ENCODE data around the gene RHBDL3.

The RHBDL3 gene

GRCh38 chr17:32241640-32242039, 24.0 kb upstream of the RHBDL3 start:
- Histone ChIP-seq H3K4me2 (ENCODE audit: low read length) (no peak overlapping the region), H3K79me1 (ENCODE audit: low read length) (no peaks in the 10 kb centered on the region), H3K18ac (ENCODE audit: low read length) (no peak overlapping the region), H2AK5ac (ENCODE audit: low read length) (no peak overlapping the region), H3K27ac (ENCODE audit: low read depth, low read length) (no peak overlapping the region), H4K8ac (ENCODE audit: low read depth, low read length) (no peak overlapping the region), H3K9ac (ENCODE audit: low read length) (no peak overlapping the region), H3K4me3 (ENCODE audit: low read depth, low read length) (no peak overlapping the region), H2BK12ac (ENCODE audit: low read length) (no peak overlapping the region), H2BK120ac (ENCODE audit: insufficient read depth, low read length, poor library complexity) (no peak overlapping the region), H2AFZ (ENCODE audit: insufficient read depth, low read length, poor library complexity) (no peak overlapping the region), H2BK5ac (ENCODE audit: low read depth, low read length, poor library complexity) (no peak overlapping the region), H3K4ac (ENCODE audit: low read depth, low read length) (no peak overlapping the region), H3K79me2 (ENCODE audit: control insufficient read depth, insufficient read depth, low read length, poor library complexity) (no peaks in the 10 kb centered on the region), H3K27me3 (ENCODE audit: insufficient read depth, low read length) (no peaks in the 10 kb centered on the region), H3K36me3 (ENCODE audit: control insufficient read depth in 1 of 2, insufficient read depth in 2 of 2, low read length in 2 of 2) (no peaks in the 10 kb centered on the region), H3K23ac (ENCODE audit: low read length) (no peak overlapping the region), H4K12ac (ENCODE audit: low read depth, low read length) (no peak overlapping the region), H3K4me1 (ENCODE audit: control insufficient read depth in 1 of 2, insufficient read depth in 2 of 2, low read length in 2 of 2) (no peaks in the 10 kb centered on the region), H3K9me3 (ENCODE audit: insufficient read depth, low read depth, low read length) (peaks cover 2% of the 10 kb centered on the region), H4K91ac (ENCODE audit: low read depth, low read length) (no peak overlapping the region), H3K14ac (ENCODE audit: low read length) (no peak overlapping the region)
- no peak for DNase-seq
- WGBS (ENCODE audit: extremely low coverage, insufficient coverage, insufficient read length): no CpG with 5 or more reads among the region's 1 CpG

GRCh38 chr17:32249475-32249874, 16.2 kb upstream of the RHBDL3 start:
- Histone ChIP-seq H4K12ac (ENCODE audit: low read depth, low read length) (no peak overlapping the region), H3K27ac (ENCODE audit: low read depth, low read length) (no peak overlapping the region), H3K18ac (ENCODE audit: low read length) (no peak overlapping the region), H3K79me1 (ENCODE audit: low read length) (no peaks in the 10 kb centered on the region), H3K4me3 (ENCODE audit: low read depth, low read length) (no peak overlapping the region), H3K9ac (ENCODE audit: low read length) (no peak overlapping the region), H3K9me3 (ENCODE audit: insufficient read depth, low read depth, low read length) (no peaks in the 10 kb centered on the region), H2AK5ac (ENCODE audit: low read length) (no peak overlapping the region), H3K23ac (ENCODE audit: low read length) (no peak overlapping the region), H3K79me2 (ENCODE audit: control insufficient read depth, insufficient read depth, low read length, poor library complexity) (no peaks in the 10 kb centered on the region), H3K36me3 (ENCODE audit: control insufficient read depth in 1 of 2, insufficient read depth in 2 of 2, low read length in 2 of 2) (no peaks in the 10 kb centered on the region), H3K14ac (ENCODE audit: low read length) (no peak overlapping the region), H4K8ac (ENCODE audit: low read depth, low read length) (no peak overlapping the region), H3K4ac (ENCODE audit: low read depth, low read length) (no peak overlapping the region), H2BK120ac (ENCODE audit: insufficient read depth, low read length, poor library complexity) (no peak overlapping the region), H2BK5ac (ENCODE audit: low read depth, low read length, poor library complexity) (no peak overlapping the region), H2BK12ac (ENCODE audit: low read length) (no peak overlapping the region), H3K4me1 (ENCODE audit: control insufficient read depth in 1 of 2, insufficient read depth in 2 of 2, low read length in 2 of 2) (no peaks in the 10 kb centered on the region), H2AFZ (ENCODE audit: insufficient read depth, low read length, poor library complexity) (no peak overlapping the region), H4K91ac (ENCODE audit: low read depth, low read length) (no peak overlapping the region), H3K27me3 (ENCODE audit: insufficient read depth, low read length) (no peaks in the 10 kb centered on the region), H3K4me2 (ENCODE audit: low read length) (no peak overlapping the region)
- WGBS (ENCODE audit: extremely low coverage, insufficient coverage, insufficient read length): no CpG with 5 or more reads among the region's 3 CpGs
- DNase-seq: no peak

- Histone ChIP-seq H3K79me1 (ENCODE audit: low read length) (no peaks in the 10 kb centered on the region), H3K4me2 (ENCODE audit: low read length) (no peak overlapping the region), H3K4me3 (ENCODE audit: low read depth, low read length) (no peak overlapping the region), H2BK120ac (ENCODE audit: insufficient read depth, low read length, poor library complexity) (no peak overlapping the region), H3K4me1 (ENCODE audit: control insufficient read depth in 1 of 2, insufficient read depth in 2 of 2, low read length in 2 of 2) (no peaks in the 10 kb centered on the region), H3K18ac (ENCODE audit: low read length) (no peak overlapping the region), H3K9ac (ENCODE audit: low read length) (no peak overlapping the region), H2BK12ac (ENCODE audit: low read length) (no peak overlapping the region), H3K27me3 (ENCODE audit: insufficient read depth, low read length) (no peaks in the 10 kb centered on the region), H3K36me3 (ENCODE audit: control insufficient read depth in 1 of 2, insufficient read depth in 2 of 2, low read length in 2 of 2) (no peaks in the 10 kb centered on the region), H4K12ac (ENCODE audit: low read depth, low read length) (no peak overlapping the region), H3K27ac (ENCODE audit: low read depth, low read length) (no peak overlapping the region), H3K9me3 (ENCODE audit: insufficient read depth, low read depth, low read length) (no peaks in the 10 kb centered on the region), H3K14ac (ENCODE audit: low read length) (no peak overlapping the region), H3K4ac (ENCODE audit: low read depth, low read length) (no peak overlapping the region), H4K8ac (ENCODE audit: low read depth, low read length) (no peak overlapping the region), H2AK5ac (ENCODE audit: low read length) (no peak overlapping the region), H2AFZ (ENCODE audit: insufficient read depth, low read length, poor library complexity) (no peak overlapping the region), H2BK5ac (ENCODE audit: low read depth, low read length, poor library complexity) (no peak overlapping the region), H3K79me2 (ENCODE audit: control insufficient read depth, insufficient read depth, low read length, poor library complexity) (no peaks in the 10 kb centered on the region), H4K91ac (ENCODE audit: low read depth, low read length) (no peak overlapping the region), H3K23ac (ENCODE audit: low read length) (no peak overlapping the region)
- DNase-seq: peak; percentile 81 to 91
- WGBS (ENCODE audit: extremely low coverage, insufficient coverage, insufficient read length): no CpG with 5 or more reads among the region's 12 CpGs
These were observed 12.5 kb upstream of the RHBDL3 start for GRCh38 chr17:32253117-32253611.

GRCh38 chr17:32256012-32256700, 9.5 kb upstream of the RHBDL3 start:
- Histone ChIP-seq H3K9ac (ENCODE audit: low read length) (no peak overlapping the region), H3K23ac (ENCODE audit: low read length) (no peak overlapping the region)

More at GRCh38 chr17:32256012-32256700, 9.5 kb upstream of the RHBDL3 start:
- no peak overlapping the region for H3K4me2 ChIP-seq (ENCODE audit: low read length)
- peak overlapping the region; percentile 30 for H3K4me3 ChIP-seq (ENCODE audit: low read depth, low read length)
- no peaks in the 10 kb centered on the region for H3K79me2 ChIP-seq (ENCODE audit: control insufficient read depth, insufficient read depth, low read length, poor library complexity)
- no peaks in the 10 kb centered on the region for H3K9me3 ChIP-seq (ENCODE audit: insufficient read depth, low read depth, low read length)
- H2BK120ac ChIP-seq (ENCODE audit: insufficient read depth, low read length, poor library complexity): no peak overlapping the region
- H2BK12ac ChIP-seq (ENCODE audit: low read length): no peak overlapping the region
- H3K27me3 ChIP-seq (ENCODE audit: insufficient read depth, low read length): no peaks in the 10 kb centered on the region
- no peak overlapping the region for H4K12ac ChIP-seq (ENCODE audit: low read depth, low read length)
- DNase-seq: no peak
- H2AFZ ChIP-seq (ENCODE audit: insufficient read depth, low read length, poor library complexity): no peak overlapping the region
- H4K8ac ChIP-seq (ENCODE audit: low read depth, low read length): no peak overlapping the region
- no peak overlapping the region for H3K4ac ChIP-seq (ENCODE audit: low read depth, low read length)
- H2AK5ac ChIP-seq (ENCODE audit: low read length): no peak overlapping the region
- no peak overlapping the region for H2BK5ac ChIP-seq (ENCODE audit: low read depth, low read length, poor library complexity)
- H3K4me1 ChIP-seq (ENCODE audit: control insufficient read depth in 1 of 2, insufficient read depth in 2 of 2, low read length in 2 of 2): no peaks in the 10 kb centered on the region
- no peaks in the 10 kb centered on the region for H3K36me3 ChIP-seq (ENCODE audit: control insufficient read depth in 1 of 2, insufficient read depth in 2 of 2, low read length in 2 of 2)
- H3K18ac ChIP-seq (ENCODE audit: low read length): no peak overlapping the region
- H3K27ac ChIP-seq (ENCODE audit: low read depth, low read length): no peak overlapping the region
- H3K79me1 ChIP-seq (ENCODE audit: low read length): no peaks in the 10 kb centered on the region
- H3K14ac ChIP-seq (ENCODE audit: low read length): no peak overlapping the region
- no CpG with 5 or more reads among the region's 9 CpGs for WGBS (ENCODE audit: extremely low coverage, insufficient coverage, insufficient read length)
- H4K91ac ChIP-seq (ENCODE audit: low read depth, low read length): no peak overlapping the region

Measured in trophoblast cell (in vitro differentiated cells and primary cell).